ENCODE data around the gene TRIM65.
A peak's percentile ranks its signal among the peaks of the same experiment; 100 is the strongest.

Gene TRIM65

DNA sequence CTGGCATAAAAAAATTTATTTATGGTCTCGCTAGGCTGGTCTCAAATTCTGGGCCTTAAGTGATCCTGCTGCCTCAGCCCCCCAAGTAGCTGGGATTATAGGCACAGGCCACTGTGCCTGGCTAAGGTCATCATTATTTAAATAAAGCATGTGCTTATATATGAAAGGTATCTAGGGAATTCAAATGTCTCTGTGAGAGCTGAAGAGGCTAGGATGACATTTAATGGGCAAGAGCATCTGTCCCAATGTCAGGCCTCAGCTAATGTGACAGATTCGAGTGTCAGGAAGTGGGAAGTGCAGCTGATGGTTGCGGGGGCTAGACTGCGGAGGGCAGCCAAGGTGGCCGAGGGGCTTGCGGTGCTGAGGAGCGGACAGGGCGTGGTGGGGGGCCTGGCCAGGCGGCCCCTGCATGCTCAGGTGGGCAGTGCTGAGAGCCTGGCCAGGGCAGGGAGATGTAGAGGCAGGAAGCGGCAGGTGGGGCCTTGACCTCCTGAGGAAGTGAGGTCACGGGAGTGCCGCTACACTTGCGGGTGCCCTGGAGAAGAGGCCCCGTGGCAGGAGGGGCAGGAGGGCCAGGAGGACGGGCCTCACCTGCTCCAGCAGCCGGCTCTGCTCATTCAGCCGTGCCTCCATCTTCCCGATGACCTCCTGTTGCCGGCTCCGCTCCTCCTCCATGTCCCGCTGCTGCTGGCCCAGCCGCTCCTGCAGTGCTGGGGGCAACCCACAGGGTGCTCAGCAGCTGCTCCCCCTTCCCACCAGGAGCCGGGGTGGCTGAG is 20.6 kb upstream of the TRIM65 start:
- TF ChIP-seq, protein P1, sequence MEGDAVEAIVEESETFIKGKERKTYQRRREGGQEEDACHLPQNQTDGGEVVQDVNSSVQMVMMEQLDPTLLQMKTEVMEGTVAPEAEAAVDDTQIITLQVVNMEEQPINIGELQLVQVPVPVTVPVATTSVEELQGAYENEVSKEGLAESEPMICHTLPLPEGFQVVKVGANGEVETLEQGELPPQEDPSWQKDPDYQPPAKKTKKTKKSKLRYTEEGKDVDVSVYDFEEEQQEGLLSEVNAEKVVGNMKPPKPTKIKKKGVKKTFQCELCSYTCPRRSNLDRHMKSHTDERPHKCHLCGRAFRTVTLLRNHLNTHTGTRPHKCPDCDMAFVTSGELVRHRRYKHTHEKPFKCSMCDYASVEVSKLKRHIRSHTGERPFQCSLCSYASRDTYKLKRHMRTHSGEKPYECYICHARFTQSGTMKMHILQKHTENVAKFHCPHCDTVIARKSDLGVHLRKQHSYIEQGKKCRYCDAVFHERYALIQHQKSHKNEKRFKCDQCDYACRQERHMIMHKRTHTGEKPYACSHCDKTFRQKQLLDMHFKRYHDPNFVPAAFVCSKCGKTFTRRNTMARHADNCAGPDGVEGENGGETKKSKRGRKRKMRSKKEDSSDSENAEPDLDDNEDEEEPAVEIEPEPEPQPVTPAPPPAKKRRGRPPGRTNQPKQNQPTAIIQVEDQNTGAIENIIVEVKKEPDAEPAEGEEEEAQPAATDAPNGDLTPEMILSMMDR (conservative IDR thresholded peaks at IDR 0.05): no peak
- H3K27ac ChIP-seq: no peak overlapping the region

- H3K27ac ChIP-seq: no peak overlapping the region
- TF ChIP-seq, protein P1 (conservative IDR thresholded peaks at IDR 0.05): no peak
Measured at GRCh38 chr17:75915268-75915667, 18.5 kb upstream of the TRIM65 start.

GRCh38 chr17:75914643-75915267 is 18.0 kb upstream of the TRIM65 start:
- no peak overlapping the region for H3K27ac ChIP-seq
- TF ChIP-seq, protein P1 (conservative IDR thresholded peaks at IDR 0.05): no peak

DNA sequence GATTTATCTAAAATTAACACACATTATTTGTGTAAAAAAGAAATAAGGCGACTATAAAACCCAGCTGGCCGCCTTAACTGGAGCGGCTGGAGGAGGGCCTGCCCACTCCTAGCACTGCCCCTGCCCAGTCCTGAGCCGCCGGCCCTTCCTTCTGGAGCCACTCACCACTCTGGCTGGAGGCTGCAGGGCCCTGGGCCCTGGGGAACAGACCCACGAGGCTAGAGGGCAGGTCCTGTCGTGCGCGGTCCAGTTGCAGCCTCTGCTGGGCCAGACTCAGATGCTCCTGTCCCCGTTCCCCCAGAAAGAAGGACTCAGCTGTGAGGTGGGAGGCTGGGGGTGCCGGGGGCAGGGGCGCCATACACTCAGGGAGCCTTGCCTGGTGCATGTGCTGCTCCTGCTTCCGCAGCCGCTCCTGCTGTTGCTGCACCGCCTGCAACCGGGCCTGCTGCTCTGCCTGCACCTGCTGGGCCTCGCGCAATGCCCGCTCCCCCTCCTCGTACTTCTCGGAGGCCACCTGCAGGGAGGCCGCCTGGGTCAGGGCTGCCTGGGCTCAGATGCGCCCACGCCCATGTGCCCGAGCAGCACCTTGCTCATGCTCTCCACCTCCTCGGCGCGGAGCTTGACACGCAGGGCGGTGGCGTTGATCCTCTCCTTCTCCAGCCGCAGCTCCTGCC is 16.9 kb upstream of the TRIM65 start:
- no peak overlapping the region for H3K27ac ChIP-seq
- TF ChIP-seq, protein P1 (conservative IDR thresholded peaks at IDR 0.05): no peak

DNA sequence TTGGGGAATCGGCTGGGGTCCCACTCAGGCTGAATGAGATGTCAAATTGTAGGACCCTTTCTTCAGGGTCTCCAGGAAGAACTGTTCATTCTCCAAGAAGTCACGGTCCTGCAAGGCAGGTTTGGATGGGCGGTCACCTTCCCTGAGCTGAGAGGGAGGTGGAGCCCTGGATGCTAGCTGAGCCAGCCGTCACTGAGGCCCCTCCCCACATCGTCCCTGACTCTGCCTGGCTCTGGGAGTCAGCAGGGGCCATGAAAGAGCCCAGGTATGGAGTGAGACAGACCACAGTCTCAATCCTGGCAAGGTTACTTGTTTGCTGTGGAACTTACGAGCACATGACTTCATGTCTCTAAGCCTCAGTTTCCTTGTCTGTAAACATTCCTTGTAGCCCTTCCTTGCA is 13.9 kb upstream of the TRIM65 start:
- H3K27ac ChIP-seq: peak overlapping the region; percentile 94
- TF ChIP-seq, protein P1 (conservative IDR thresholded peaks at IDR 0.05): no peak

DNA sequence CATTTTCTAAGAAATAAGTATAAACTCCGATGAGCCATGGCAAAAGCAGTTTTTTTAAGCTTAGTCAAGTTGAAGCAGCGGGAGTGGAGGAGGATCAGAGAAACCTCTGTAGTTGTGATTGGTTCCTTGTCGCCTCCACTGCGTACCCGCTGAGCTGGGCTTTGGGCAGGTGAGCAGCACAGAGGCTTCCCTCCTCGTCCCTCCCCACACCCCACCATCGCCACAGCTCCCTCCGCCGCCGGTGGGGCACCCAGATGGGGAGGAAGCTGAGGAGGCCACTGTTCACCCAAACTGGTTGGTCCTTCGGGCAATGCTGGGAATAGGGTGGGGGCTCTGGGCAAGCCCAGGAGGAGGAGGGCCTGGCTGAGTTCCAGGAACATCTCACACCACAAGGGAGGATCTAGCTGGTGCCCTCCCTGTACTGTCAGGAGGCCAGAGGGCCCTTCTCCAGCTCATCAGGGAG is 13.1 kb upstream of the TRIM65 start:
- peak overlapping the region; percentile 94 for H3K27ac ChIP-seq
- TF ChIP-seq, protein P1 (conservative IDR thresholded peaks at IDR 0.05): no peak

Measured in VCaP (cell line).